Hepatocyte (in vitro differentiated cells): ENCODE measurements around the gene KRTAP10-3. TPM values are rescaled to one million over a fixed set of nuclear protein-coding genes. Genes with fewer than 3 reads are reported as not detected.
"Not testable (repeated sequence)": the region's sequence is repeated elsewhere in the genome, so short reads cannot be mapped to it uniquely, and the experiment has no call there.

Source experiments
- DNase-seq: peaks from one replicate; pipeline ENCODE4 v3.0.0-alpha.2; 2016; ENCODE audit warnings: low spot score
- H2AFZ ChIP-seq: fragments of 200-600 bp; sonication (generic); 2 replicates; pipeline ENCODE4 v1.6.0; 2016; ENCODE audit warnings: antibody characterized with exemption, mild to moderate bottlenecking
- H3K27ac ChIP-seq: fragments of 200-600 bp; sonication (generic); 2 replicates; pipeline ENCODE4 v1.5.1; 2016; ENCODE audit warnings: mild to moderate bottlenecking
- H3K27me3 ChIP-seq: fragments of 200-600 bp; sonication (generic); 2 replicates; pipeline ENCODE4 v1.6.1; 2016
- H3K36me3 ChIP-seq: fragments of 200-600 bp; sonication (generic); replicated peaks from 2 replicates; pipeline ENCODE4 v1.5.1; 2016; ENCODE audit warnings: low read depth; ENCODE audit not compliant: insufficient read depth
- H3K4me1 ChIP-seq: fragments of 200-600 bp; sonication (generic); 2 replicates; pipeline ENCODE4 v1.5.1; 2016; ENCODE audit warnings: mild to moderate bottlenecking, moderate library complexity; ENCODE audit not compliant: insufficient read depth
- H3K4me2 ChIP-seq: fragments of 200-600 bp; sonication (generic); 2 replicates; pipeline ENCODE4 v1.6.0; 2016
- H3K4me3 ChIP-seq: fragments of 200-600 bp; sonication (generic); 2 replicates; pipeline ENCODE4 v1.5.1; 2016; ENCODE audit warnings: mild to moderate bottlenecking
- H3K79me2 ChIP-seq: fragments of 200-600 bp; sonication (generic); 2 replicates; pipeline ENCODE4 v1.6.0; 2017; ENCODE audit warnings: mild to moderate bottlenecking
- H3K9me2 ChIP-seq: fragments of 200-600 bp; sonication (generic); replicated peaks from 2 replicates; pipeline ENCODE4 v1.6.0; 2017; ENCODE audit warnings: mild to moderate bottlenecking; ENCODE audit not compliant: insufficient read depth
- H3K9me3 ChIP-seq: fragments of 200-600 bp; sonication (generic); 2 replicates; pipeline ENCODE4 v1.5.1; 2016; ENCODE audit warnings: low read depth, mild to moderate bottlenecking
- H4K20me1 ChIP-seq: fragments of 200-600 bp; sonication (generic); 2 replicates; pipeline ENCODE4 v1.6.0; 2016; ENCODE audit warnings: mild to moderate bottlenecking; ENCODE audit not compliant: insufficient read depth, poor library complexity, severe bottlenecking
- EZH2 ChIP-seq: fragments of 200-600 bp; sonication (generic); IDR thresholded peaks from 2 replicates; pipeline ENCODE4 v1.6.1; 2016; ENCODE audit warnings: antibody characterized with exemption, mild to moderate bottlenecking, borderline replicate concordance
- EZH2phosphoT487 ChIP-seq: fragments of 200-600 bp; sonication (generic); IDR thresholded peaks from one replicate; pipeline ENCODE4 v1.6.1; 2018; ENCODE audit warnings: antibody characterized with exemption, mild to moderate bottlenecking, low read depth, moderate library complexity; ENCODE audit not compliant: unreplicated experiment, severe bottlenecking
- WGBS: methylation state at CpG from one replicate; pipeline ENCODE4 v1.1.6; 2016; ENCODE audit warnings: low lambda C conversion rate; ENCODE audit errors: missing lambda C conversion rate; 5-methylcytosine and 5-hydroxymethylcytosine counted together
- polyA plus RNA-seq: library from polyadenylated mRNA; unstranded; fragments of >200 nt; fragmentation: Nextera tagmentation; extraction: Ambion mirVana; gene quantifications from 2 replicates; pipeline ENCODE4 v1.2.1, GENCODE V29; 2016
- total RNA-seq: library from RNA; depleted of rRNA; stranded (reverse); fragments of >200 nt; gene quantifications from 2 replicates; pipeline ENCODE4 v1.2.3, GENCODE V29; 2014
- TF ChIP-seq, protein P1 (sequence below): fragments of 200-600 bp; sonication (generic); IDR thresholded peaks from 2 replicates; pipeline ENCODE4 v1.5.1; 2016; ENCODE audit warnings: antibody characterized with exemption, mild to moderate bottlenecking; ENCODE audit not compliant: poor library complexity

Gene KRTAP10-3
- total and polyA plus RNA-seq, 2 experiments from 2014 or later: not detected

DNA sequence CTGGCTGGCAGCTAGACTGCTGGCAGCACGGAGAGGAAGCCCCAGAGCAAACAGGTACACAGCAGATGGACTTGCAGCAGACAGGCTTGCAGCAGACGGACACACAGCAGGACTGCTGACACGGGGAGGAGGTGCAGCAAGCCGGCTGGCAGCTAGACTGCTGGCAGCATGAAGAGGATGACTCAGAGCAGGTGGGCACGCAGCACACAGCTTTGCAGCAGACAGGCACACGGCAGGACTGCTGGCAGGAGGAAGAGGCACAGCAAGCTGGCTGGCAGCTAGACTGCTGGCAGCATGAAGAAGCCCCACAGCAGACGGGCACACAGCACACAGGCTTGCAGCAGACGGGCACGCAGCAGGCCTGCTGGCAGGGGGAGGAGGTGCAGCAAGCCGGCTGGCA is 7.8 kb downstream of the KRTAP10-3 start:
- Histone ChIP-seq H3K9me2 (no peaks in the 10 kb centered on the region), H3K4me1 (no peaks in the 10 kb centered on the region), H3K4me2 (no peak overlapping the region), H4K20me1 (no peaks in the 10 kb centered on the region), H3K27ac (no peak overlapping the region), H3K27me3 (no peaks in the 10 kb centered on the region), H3K36me3 (no peaks in the 10 kb centered on the region), H3K9me3 (peaks cover under 1% of the 10 kb centered on the region), H2AFZ (no peak overlapping the region), H3K79me2 (no peaks in the 10 kb centered on the region), H3K4me3 (no peak overlapping the region)
- DNase-seq: no peak
- 82% methylated on average over 10 of the region's 10 CpGs for WGBS
- TF ChIP-seq, protein P1, sequence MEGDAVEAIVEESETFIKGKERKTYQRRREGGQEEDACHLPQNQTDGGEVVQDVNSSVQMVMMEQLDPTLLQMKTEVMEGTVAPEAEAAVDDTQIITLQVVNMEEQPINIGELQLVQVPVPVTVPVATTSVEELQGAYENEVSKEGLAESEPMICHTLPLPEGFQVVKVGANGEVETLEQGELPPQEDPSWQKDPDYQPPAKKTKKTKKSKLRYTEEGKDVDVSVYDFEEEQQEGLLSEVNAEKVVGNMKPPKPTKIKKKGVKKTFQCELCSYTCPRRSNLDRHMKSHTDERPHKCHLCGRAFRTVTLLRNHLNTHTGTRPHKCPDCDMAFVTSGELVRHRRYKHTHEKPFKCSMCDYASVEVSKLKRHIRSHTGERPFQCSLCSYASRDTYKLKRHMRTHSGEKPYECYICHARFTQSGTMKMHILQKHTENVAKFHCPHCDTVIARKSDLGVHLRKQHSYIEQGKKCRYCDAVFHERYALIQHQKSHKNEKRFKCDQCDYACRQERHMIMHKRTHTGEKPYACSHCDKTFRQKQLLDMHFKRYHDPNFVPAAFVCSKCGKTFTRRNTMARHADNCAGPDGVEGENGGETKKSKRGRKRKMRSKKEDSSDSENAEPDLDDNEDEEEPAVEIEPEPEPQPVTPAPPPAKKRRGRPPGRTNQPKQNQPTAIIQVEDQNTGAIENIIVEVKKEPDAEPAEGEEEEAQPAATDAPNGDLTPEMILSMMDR: no peak
- no peak for TF ChIP-seq EZH2phosphoT487
- no peak for TF ChIP-seq EZH2

DNA sequence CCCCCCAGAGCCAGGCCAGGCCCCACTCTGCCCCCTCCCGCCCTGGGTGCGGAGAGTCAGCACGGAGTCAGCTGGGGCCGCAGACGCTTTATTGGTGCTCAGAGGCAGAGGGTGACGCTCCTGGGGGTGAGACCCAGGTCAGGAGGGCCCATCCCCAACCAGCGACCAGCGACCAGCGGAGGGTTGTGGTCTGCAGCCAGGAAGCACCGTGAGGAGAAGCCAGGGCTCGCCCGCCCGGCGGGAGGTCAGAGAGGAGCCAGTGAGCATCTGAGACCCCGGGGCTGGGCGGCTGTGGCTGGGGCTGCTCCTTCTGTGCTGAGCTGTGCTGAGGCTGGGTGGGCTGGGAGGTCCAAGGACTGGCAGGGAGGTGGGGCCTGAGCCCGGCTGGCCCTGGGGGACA is 8.3 kb downstream of the KRTAP10-3 start:
- H3K4me2 ChIP-seq, H3K9me2 ChIP-seq, H3K79me2 ChIP-seq, H3K27me3 ChIP-seq, H3K36me3 ChIP-seq, H3K27ac ChIP-seq, H3K4me3 ChIP-seq, H3K4me1 ChIP-seq, H2AFZ ChIP-seq, DNase-seq, H4K20me1 ChIP-seq, H3K9me3 ChIP-seq: not testable (repeated sequence)
- WGBS: 90% methylated on average over 17 of the region's 17 CpGs

DNA sequence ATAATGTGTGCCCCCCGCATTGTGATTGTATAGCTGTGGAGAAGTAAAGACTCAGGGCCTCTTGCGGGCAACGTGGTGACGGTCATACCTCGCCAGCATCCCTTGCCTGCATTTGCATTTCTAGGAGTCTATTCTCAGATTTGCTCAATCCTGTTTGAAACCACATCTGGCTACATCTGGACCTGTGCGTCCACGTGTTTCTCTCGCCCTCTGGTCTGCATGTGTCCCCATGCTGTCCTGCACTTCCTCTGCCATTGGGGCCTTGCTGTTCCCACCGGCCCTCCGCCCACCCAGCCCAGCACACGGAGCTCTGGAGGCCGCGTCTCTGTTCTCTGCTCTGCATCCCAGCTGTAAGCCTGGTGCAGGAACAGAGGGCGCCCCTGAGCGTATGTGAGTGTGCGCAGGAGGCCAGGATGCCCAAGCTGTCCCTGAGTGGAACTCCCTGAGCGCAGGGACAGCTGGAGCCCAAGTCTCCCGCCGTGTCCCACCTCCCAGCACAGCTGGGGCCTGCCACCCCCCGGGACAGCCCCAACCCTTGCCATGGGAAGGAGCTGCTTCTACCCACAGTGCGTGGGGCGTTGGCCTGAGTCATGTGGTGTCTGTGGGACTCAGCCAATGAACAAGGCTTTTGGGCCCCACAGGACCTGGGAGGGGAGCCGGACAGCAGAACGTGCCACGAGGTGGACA is 8.9 kb downstream of the KRTAP10-3 start:
- Histone ChIP-seq H3K9me3 (peaks cover 7% of the 10 kb centered on the region), H3K9me2 (no peaks in the 10 kb centered on the region), H3K27ac (peak overlapping the region; percentile 45), H3K27me3 (no peaks in the 10 kb centered on the region), H3K79me2 (no peaks in the 10 kb centered on the region), H3K4me2 (no peak overlapping the region), H3K4me1 (no peaks in the 10 kb centered on the region), H3K4me3 (no peak overlapping the region), H4K20me1 (no peaks in the 10 kb centered on the region), H3K36me3 (no peaks in the 10 kb centered on the region), H2AFZ (no peak overlapping the region)
- TF ChIP-seq EZH2 (no peak), EZH2phosphoT487 (no peak)
- TF ChIP-seq, protein P1: no peak
- no peak for DNase-seq
- WGBS: 82% methylated on average over 24 of the region's 25 CpGs

DNA sequence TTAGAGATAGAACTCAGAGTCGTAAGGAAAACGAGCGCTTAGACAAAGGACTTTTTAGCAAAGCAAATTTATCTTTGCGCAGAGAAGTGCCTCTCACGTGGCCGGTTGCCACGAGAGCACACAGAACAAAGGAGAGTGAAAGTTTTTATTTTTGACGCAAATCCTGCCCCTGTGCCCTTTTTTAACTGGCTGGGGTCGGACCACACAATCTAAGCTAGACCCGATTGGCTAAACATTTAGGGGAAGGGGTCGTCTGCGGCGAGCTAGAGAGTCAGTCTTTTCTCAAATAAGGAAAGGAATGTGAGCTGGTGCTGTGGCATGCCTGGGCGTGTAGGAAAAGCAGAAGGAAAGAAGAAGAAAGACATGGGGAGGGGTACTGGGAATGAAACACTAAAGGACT is 9.7 kb downstream of the KRTAP10-3 start:
- Histone ChIP-seq H3K9me3 (peaks cover 7% of the 10 kb centered on the region), H4K20me1 (no peaks in the 10 kb centered on the region), H3K4me1 (no peaks in the 10 kb centered on the region), H3K36me3 (no peaks in the 10 kb centered on the region), H3K4me3 (no peak overlapping the region), H3K9me2 (no peaks in the 10 kb centered on the region), H3K27me3 (no peaks in the 10 kb centered on the region), H3K79me2 (no peaks in the 10 kb centered on the region), H3K4me2 (no peak overlapping the region), H3K27ac (peak overlapping the region; percentile 45), H2AFZ (peak overlapping the region; percentile 33)
- WGBS: 44% methylated on average over 14 of the region's 14 CpGs
- DNase-seq: no peak
- no peak for TF ChIP-seq EZH2
- no peak for TF ChIP-seq EZH2phosphoT487
- TF ChIP-seq, protein P1: no peak
